GM12878 (cell line): ENCODE measurements around the gene SCNN1A. TPM values are rescaled to one million over a fixed set of nuclear protein-coding genes. Genes with fewer than 3 reads are reported as not detected.

ENCODE experiments used
- CBFB ChIP-seq: IDR thresholded peaks from 2 replicates; pipeline ENCODE4 v1.6.1; 2016; ENCODE audit warnings: antibody characterized with exemption, low read depth
- CBX5 ChIP-seq: sonication (generic); IDR thresholded peaks from 2 replicates; pipeline ENCODE4 v1.6.1; 2016; ENCODE audit warnings: low read depth, moderate library complexity, mild to moderate bottlenecking, inconsistent platforms
- CHD2 ChIP-seq: IDR thresholded peaks from 2 replicates; pipeline ENCODE4 v1.6.1; 2011; ENCODE audit warnings: low read depth, low read length, improper control_type of control experiment, borderline replicate concordance
- DPF2 ChIP-seq: fragments of 450-650 bp; IDR thresholded peaks from 2 replicates; pipeline ENCODE4 v1.6.1; 2017; ENCODE audit warnings: mild to moderate bottlenecking
- EZH2 ChIP-seq: IDR thresholded peaks from 2 replicates; pipeline ENCODE4 v1.6.1; 2012; ENCODE audit warnings: low read depth, mild to moderate bottlenecking, control low read depth, inconsistent platforms, low read length, borderline replicate concordance; ENCODE audit not compliant: control insufficient read depth
- IKZF1 ChIP-seq: fragments of 450-650 bp; conservative IDR thresholded peaks from 2 replicates; pipeline ENCODE4 v1.6.1; 2017; ENCODE audit warnings: antibody characterized with exemption, mild to moderate bottlenecking
- KDM1A ChIP-seq: fragments of 200-600 bp; sonication (generic); IDR thresholded peaks from 2 replicates; pipeline ENCODE4 v1.6.1; 2016; ENCODE audit warnings: borderline replicate concordance
- NRF1 ChIP-seq: conservative IDR thresholded peaks from 2 replicates; pipeline ENCODE4 v1.6.1; 2011; ENCODE audit warnings: mild to moderate bottlenecking, low read depth, low read length, improper control_type of control experiment
- RB1 ChIP-seq: fragments of 450-650 bp; formaldehyde crosslinking; IDR thresholded peaks from 2 replicates; pipeline ENCODE4 v1.6.1; 2017; ENCODE audit warnings: mild to moderate bottlenecking, borderline replicate concordance
- RELA ChIP-seq: fragments of 450-650 bp; IDR thresholded peaks from 2 replicates; pipeline ENCODE4 v1.8.0; 2014; ENCODE audit warnings: borderline replicate concordance; ENCODE audit not compliant: partially characterized antibody
- ZBED1 ChIP-seq: IDR thresholded peaks from 2 replicates; pipeline ENCODE4 v1.6.1; 2016; ENCODE audit warnings: borderline replicate concordance
- ZNF207 ChIP-seq: fragments of 450-650 bp; IDR thresholded peaks from 2 replicates; pipeline ENCODE4 v1.6.1; 2014; ENCODE audit warnings: antibody characterized with exemption, mild to moderate bottlenecking, borderline replicate concordance
- polyA plus RNA-seq, 11 experiments: library from polyadenylated mRNA; depleted of rRNA in 4 of 11; unstranded in 6 of 11; stranded (reverse) in 5 of 11; fragments of >200 nt; fragmentation: Nextera tagmentation in 4 of 11; fragmentation: Illumina TruSeq in 1 of 11; extraction: Ambion mirVana in 4 of 11; extraction: Trizol in 1 of 11; gene quantifications; 1 replicate in 1 of 11; 2 replicates in 10 of 11; pipeline versions ENCODE4 v1.2.1 to v1.2.3, GENCODE V29; 2011 to 2016; ENCODE audit warnings: inconsistent platforms in 2 of 11, missing spikeins in 2 of 11, low read depth in 1 of 11
- total RNA-seq, 4 experiments: library from RNA; depleted of rRNA in 3 of 4; stranded (reverse); fragments of >200 nt in 3 of 4; fragmentation: Illumina TruSeq in 1 of 4; extraction: Trizol in 1 of 4; gene quantifications; 2 replicates each; pipeline versions ENCODE4 v1.2.1 to v1.2.3, GENCODE V29; 2013 to 2021
- TF ChIP-seq, protein P1 (sequence below): fragments of 450-650 bp; formaldehyde crosslinking; IDR thresholded peaks from 2 replicates; pipeline ENCODE4 v1.4.0; 2020; ENCODE audit warnings: mild to moderate bottlenecking, moderate library complexity
- TF ChIP-seq, protein P2 (sequence below): IDR thresholded peaks from 2 replicates; pipeline ENCODE4 v1.6.1; 2012; ENCODE audit warnings: low read depth, low read length, improper control_type of control experiment
- TF ChIP-seq, protein P3 (sequence below): fragments of 450-650 bp; IDR thresholded peaks from 2 replicates; pipeline ENCODE4 v1.6.1; 2018; ENCODE audit warnings: mild to moderate bottlenecking, low read depth, moderate library complexity; ENCODE audit not compliant: partially characterized antibody

The SCNN1A gene
- total and polyA plus RNA-seq, 10 of the 15 experiments (the other 5 are each of a cell fraction or from before 2014, with no cell fraction given), result 0.14 to 0.69 TPM; not detected in 8

DNA sequence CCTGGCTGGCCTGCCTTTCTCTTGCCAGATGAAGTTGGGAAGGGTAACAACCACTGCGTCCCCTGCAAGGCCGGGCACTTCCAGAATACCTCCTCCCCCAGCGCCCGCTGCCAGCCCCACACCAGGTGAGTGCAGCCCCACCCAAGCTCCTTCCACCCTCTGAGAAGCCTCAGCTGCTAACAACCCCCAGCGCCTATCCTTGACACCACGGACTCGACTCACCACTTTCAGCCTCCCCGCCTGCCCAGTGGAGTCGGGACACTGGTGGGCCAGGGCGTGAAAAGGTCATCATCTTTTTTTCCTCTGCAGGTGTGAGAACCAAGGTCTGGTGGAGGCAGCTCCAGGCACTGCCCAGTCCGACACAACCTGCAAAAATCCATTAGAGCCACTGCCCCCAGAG is 10.7 kb upstream of the SCNN1A start (continued):
- TF ChIP-seq, protein P1, sequence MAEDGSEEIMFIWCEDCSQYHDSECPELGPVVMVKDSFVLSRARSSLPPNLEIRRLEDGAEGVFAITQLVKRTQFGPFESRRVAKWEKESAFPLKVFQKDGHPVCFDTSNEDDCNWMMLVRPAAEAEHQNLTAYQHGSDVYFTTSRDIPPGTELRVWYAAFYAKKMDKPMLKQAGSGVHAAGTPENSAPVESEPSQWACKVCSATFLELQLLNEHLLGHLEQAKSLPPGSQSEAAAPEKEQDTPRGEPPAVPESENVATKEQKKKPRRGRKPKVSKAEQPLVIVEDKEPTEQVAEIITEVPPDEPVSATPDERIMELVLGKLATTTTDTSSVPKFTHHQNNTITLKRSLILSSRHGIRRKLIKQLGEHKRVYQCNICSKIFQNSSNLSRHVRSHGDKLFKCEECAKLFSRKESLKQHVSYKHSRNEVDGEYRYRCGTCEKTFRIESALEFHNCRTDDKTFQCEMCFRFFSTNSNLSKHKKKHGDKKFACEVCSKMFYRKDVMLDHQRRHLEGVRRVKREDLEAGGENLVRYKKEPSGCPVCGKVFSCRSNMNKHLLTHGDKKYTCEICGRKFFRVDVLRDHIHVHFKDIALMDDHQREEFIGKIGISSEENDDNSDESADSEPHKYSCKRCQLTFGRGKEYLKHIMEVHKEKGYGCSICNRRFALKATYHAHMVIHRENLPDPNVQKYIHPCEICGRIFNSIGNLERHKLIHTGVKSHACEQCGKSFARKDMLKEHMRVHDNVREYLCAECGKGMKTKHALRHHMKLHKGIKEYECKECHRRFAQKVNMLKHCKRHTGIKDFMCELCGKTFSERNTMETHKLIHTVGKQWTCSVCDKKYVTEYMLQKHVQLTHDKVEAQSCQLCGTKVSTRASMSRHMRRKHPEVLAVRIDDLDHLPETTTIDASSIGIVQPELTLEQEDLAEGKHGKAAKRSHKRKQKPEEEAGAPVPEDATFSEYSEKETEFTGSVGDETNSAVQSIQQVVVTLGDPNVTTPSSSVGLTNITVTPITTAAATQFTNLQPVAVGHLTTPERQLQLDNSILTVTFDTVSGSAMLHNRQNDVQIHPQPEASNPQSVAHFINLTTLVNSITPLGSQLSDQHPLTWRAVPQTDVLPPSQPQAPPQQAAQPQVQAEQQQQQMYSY, result no peak
- no peak for TF ChIP-seq RB1
- TF ChIP-seq DPF2, result no peak
- TF ChIP-seq KDM1A, result no peak
- no peak for TF ChIP-seq CHD2
- TF ChIP-seq ZBED1, result no peak
- TF ChIP-seq CBX5, result no peak
- TF ChIP-seq, protein P2, sequence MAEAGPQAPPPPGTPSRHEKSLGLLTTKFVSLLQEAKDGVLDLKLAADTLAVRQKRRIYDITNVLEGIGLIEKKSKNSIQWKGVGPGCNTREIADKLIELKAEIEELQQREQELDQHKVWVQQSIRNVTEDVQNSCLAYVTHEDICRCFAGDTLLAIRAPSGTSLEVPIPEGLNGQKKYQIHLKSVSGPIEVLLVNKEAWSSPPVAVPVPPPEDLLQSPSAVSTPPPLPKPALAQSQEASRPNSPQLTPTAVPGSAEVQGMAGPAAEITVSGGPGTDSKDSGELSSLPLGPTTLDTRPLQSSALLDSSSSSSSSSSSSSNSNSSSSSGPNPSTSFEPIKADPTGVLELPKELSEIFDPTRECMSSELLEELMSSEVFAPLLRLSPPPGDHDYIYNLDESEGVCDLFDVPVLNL, result no peak
- TF ChIP-seq IKZF1, result no peak
- TF ChIP-seq NRF1, result no peak
- no peak for TF ChIP-seq RELA
- TF ChIP-seq, protein P3, sequence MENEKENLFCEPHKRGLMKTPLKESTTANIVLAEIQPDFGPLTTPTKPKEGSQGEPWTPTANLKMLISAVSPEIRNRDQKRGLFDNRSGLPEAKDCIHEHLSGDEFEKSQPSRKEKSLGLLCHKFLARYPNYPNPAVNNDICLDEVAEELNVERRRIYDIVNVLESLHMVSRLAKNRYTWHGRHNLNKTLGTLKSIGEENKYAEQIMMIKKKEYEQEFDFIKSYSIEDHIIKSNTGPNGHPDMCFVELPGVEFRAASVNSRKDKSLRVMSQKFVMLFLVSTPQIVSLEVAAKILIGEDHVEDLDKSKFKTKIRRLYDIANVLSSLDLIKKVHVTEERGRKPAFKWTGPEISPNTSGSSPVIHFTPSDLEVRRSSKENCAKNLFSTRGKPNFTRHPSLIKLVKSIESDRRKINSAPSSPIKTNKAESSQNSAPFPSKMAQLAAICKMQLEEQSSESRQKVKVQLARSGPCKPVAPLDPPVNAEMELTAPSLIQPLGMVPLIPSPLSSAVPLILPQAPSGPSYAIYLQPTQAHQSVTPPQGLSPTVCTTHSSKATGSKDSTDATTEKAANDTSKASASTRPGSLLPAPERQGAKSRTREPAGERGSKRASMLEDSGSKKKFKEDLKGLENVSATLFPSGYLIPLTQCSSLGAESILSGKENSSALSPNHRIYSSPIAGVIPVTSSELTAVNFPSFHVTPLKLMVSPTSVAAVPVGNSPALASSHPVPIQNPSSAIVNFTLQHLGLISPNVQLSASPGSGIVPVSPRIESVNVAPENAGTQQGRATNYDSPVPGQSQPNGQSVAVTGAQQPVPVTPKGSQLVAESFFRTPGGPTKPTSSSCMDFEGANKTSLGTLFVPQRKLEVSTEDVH, result no peak
- TF ChIP-seq CBFB, result no peak
- TF ChIP-seq ZNF207, result no peak
- no peak for TF ChIP-seq EZH2
